ENCODE data around the gene PLCB1. TPM values are rescaled to one million over a fixed set of nuclear protein-coding genes. Genes with fewer than 3 reads are reported as not detected.

The PLCB1 gene
- total and polyA plus RNA-seq, 2 donors (not counting 3 experiments of a cell fraction or from before 2014, with no cell fraction given) = 10.2 to 53.4 TPM

GRCh38 chr20:8510808-8511207, 378.7 kb downstream of the PLCB1 start:
- no peaks in the 10 kb centered on the region for H3K9me1 ChIP-seq (replicated peaks; ENCODE audit: control insufficient read depth, extremely low read depth, insufficient read depth, low read length)
- FAIRE-seq = no peak
- no peak overlapping the region for H3K27ac ChIP-seq (ENCODE audit: insufficient read depth, low read depth, low read length)
- no peak overlapping the region for H2AFZ ChIP-seq (ENCODE audit: low read depth, low read length)
- intact Hi-C loops (cut with micrococcal nuclease) (no loop called here), dilution Hi-C loops (cut with MboI; ENCODE audit: extremely low pct_ligation_motif_present, low sequenced_read_pairs) (no loop called here)
- no peaks in the 10 kb centered on the region for H4K20me1 ChIP-seq (replicated peaks; ENCODE audit: control insufficient read depth, extremely low read depth, insufficient read depth, low read length)
- ChIA-PET POLR2A (no interaction called here), CTCF (no interaction called here)
- H3K79me2 ChIP-seq (ENCODE audit: control insufficient read depth, insufficient read depth, low read length) = no peaks in the 10 kb centered on the region
- H3K4me2 ChIP-seq (ENCODE audit: insufficient read depth, low read length) = no peak overlapping the region
- H3K4me1 ChIP-seq (ENCODE audit: control insufficient read depth, extremely low read depth, insufficient read depth, low read length) = peaks cover 4% of the 10 kb centered on the region
- no peaks in the 10 kb centered on the region for H3K36me3 ChIP-seq (ENCODE audit: control insufficient read depth in 2 of 2, extremely low read depth in 1 of 2, insufficient read depth in 2 of 2, low read length in 2 of 2)
- no peak overlapping the region for H3K4me3 ChIP-seq (replicated peaks in 1 of 3; ENCODE audit: insufficient read depth in 1 of 3, low read depth in 1 of 3, low read length in 3 of 3)
- BruUV-seq (replicated peaks) = no TSS peak
- no peak overlapping the region for H3K9ac ChIP-seq (replicated peaks; ENCODE audit: extremely low read depth, insufficient read depth, low read length)
- TF ChIP-seq FOS (IDR thresholded peaks at IDR 0.05; ENCODE audit: borderline replicate concordance, insufficient read depth, low read length) = no peak
- TF ChIP-seq GATA2 (IDR thresholded peaks at IDR 0.05; ENCODE audit: insufficient read depth, insufficient read length, low read depth, low read length) = no peak
- no peak for TF ChIP-seq POLR2AphosphoS5 (IDR thresholded peaks at IDR 0.05; ENCODE audit: insufficient read depth, low read depth, low read length)
- TF ChIP-seq EZH2 (IDR thresholded peaks at IDR 0.05; ENCODE audit: borderline replicate concordance, low read depth, low read length, severe bottlenecking) = no peak
- TF ChIP-seq POLR2A (IDR thresholded peaks at IDR 0.05; ENCODE audit: low read depth, low read length) = no peak
- TF ChIP-seq MAX (IDR thresholded peaks at IDR 0.05; ENCODE audit: insufficient read depth, insufficient read length) = no peak
- no peak for TF ChIP-seq CTCF (IDR thresholded peaks at IDR 0.05; ENCODE audit: extremely low read depth in 1 of 2, insufficient read depth in 1 of 2, low read depth in 1 of 2, low read length in 2 of 2)
- TF ChIP-seq JUN (IDR thresholded peaks at IDR 0.05; ENCODE audit: borderline replicate concordance, insufficient read depth, insufficient read length, low read depth) = no peak
- no peak for TF ChIP-seq MYC (IDR thresholded peaks at IDR 0.05; ENCODE audit: low read depth, low read length)
- no peaks in the 10 kb centered on the region for H3K27me3 ChIP-seq (ENCODE audit: control insufficient read depth in 2 of 2, insufficient read depth in 2 of 2, low read length in 2 of 2)
- no peak for DNase-seq (ENCODE audit: low read depth, low spot score)
- H3K9me3 ChIP-seq (replicated peaks; ENCODE audit: control insufficient read depth, insufficient read depth, low read length) = no peaks in the 10 kb centered on the region
